ENCODE data around the gene ZSCAN22. TPM values are rescaled to one million over a fixed set of nuclear protein-coding genes. Genes with fewer than 3 reads are reported as not detected.

ZSCAN22 gene
- total and polyA plus RNA-seq, 2 of the 13 experiments (the other 11 are each of a cell fraction or from before 2014, with no cell fraction given), result 2.5 to 3.5 TPM

DNA sequence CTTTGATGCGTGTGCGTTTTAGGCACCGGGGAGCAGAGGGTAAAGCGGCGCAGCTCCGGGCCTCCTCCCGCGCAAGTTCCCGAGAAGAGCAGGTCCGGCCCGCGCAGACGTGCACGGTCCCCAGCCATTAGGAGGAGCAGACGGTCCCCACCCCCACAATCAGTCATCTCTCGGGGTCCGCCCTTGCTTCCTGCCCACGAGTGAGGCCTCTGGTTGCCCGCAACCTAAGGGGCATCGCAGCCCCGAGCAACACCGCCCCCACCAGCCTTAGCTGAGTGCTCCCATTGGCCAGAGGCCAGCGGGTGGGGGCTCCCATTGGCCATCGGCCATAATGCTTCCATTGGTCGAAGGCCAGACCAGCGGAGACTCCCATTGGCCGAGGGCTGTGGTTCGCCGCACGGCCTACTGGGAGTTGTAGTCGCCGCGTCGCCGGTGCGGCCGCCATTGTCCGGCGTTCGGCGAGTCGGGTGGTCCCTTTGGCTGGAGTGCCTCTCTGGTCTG lies 48.2 kb upstream of the ZSCAN22 start, which contains the start of gene ZNF8 (continued):
- TF ChIP-seq, protein P1, sequence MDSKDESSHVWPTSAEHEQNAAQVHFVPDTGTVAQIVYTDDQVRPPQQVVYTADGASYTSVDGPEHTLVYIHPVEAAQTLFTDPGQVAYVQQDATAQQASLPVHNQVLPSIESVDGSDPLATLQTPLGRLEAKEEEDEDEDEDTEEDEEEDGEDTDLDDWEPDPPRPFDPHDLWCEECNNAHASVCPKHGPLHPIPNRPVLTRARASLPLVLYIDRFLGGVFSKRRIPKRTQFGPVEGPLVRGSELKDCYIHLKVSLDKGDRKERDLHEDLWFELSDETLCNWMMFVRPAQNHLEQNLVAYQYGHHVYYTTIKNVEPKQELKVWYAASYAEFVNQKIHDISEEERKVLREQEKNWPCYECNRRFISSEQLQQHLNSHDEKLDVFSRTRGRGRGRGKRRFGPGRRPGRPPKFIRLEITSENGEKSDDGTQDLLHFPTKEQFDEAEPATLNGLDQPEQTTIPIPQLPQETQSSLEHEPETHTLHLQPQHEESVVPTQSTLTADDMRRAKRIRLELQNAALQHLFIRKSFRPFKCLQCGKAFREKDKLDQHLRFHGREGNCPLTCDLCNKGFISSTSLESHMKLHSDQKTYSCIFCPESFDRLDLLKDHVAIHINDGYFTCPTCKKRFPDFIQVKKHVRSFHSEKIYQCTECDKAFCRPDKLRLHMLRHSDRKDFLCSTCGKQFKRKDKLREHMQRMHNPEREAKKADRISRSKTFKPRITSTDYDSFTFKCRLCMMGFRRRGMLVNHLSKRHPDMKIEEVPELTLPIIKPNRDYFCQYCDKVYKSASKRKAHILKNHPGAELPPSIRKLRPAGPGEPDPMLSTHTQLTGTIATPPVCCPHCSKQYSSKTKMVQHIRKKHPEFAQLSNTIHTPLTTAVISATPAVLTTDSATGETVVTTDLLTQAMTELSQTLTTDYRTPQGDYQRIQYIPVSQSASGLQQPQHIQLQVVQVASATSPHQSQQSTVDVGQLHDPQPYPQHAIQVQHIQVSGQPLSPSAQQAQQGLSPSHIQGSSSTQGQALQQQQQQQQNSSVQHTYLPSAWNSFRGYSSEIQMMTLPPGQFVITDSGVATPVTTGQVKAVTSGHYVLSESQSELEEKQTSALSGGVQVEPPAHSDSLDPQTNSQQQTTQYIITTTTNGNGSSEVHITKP (CRISPR knock-in tag; IDR thresholded peaks at IDR 0.05; ENCODE audit: low read depth), result no peak
- TF ChIP-seq ERF (CRISPR knock-in tag; IDR thresholded peaks at IDR 0.05) (no peak), SKI (IDR thresholded peaks at IDR 0.05; ENCODE audit: partially characterized antibody) (peak; percentile 16), NFIB (CRISPR knock-in tag; IDR thresholded peaks at IDR 0.05; ENCODE audit: borderline replicate concordance) (no peak), RFXANK (CRISPR knock-in tag; IDR thresholded peaks at IDR 0.05) (peak; percentile 65; the same call in 1 of the 2 replicates), ZNF468 (CRISPR knock-in tag; IDR thresholded peaks at IDR 0.05) (no peak), NFE2L2 (IDR thresholded peaks at IDR 0.05; ENCODE audit: low read length) (no peak), MTF2 (CRISPR knock-in tag; IDR thresholded peaks at IDR 0.05; ENCODE audit: borderline replicate concordance) (no peak), ZNF788 (CRISPR knock-in tag; IDR thresholded peaks at IDR 0.05; ENCODE audit: borderline replicate concordance) (peak; percentile 73; the same call in 1 of the 2 replicates), MEIS1 (CRISPR knock-in tag; IDR thresholded peaks at IDR 0.05; ENCODE audit: borderline replicate concordance) (no peak; the same call in 1 of the 2 replicates), ZNF572 (CRISPR knock-in tag; IDR thresholded peaks at IDR 0.05) (0 out of 2 replicates have a peak, but pooled peaks have one; percentile 45), CENPX (CRISPR knock-in tag; IDR thresholded peaks at IDR 0.05) (no peak), ZNF10 (CRISPR knock-in tag; IDR thresholded peaks at IDR 0.05; ENCODE audit: borderline replicate concordance, low read depth) (no peak)
- TF ChIP-seq, protein P2, sequence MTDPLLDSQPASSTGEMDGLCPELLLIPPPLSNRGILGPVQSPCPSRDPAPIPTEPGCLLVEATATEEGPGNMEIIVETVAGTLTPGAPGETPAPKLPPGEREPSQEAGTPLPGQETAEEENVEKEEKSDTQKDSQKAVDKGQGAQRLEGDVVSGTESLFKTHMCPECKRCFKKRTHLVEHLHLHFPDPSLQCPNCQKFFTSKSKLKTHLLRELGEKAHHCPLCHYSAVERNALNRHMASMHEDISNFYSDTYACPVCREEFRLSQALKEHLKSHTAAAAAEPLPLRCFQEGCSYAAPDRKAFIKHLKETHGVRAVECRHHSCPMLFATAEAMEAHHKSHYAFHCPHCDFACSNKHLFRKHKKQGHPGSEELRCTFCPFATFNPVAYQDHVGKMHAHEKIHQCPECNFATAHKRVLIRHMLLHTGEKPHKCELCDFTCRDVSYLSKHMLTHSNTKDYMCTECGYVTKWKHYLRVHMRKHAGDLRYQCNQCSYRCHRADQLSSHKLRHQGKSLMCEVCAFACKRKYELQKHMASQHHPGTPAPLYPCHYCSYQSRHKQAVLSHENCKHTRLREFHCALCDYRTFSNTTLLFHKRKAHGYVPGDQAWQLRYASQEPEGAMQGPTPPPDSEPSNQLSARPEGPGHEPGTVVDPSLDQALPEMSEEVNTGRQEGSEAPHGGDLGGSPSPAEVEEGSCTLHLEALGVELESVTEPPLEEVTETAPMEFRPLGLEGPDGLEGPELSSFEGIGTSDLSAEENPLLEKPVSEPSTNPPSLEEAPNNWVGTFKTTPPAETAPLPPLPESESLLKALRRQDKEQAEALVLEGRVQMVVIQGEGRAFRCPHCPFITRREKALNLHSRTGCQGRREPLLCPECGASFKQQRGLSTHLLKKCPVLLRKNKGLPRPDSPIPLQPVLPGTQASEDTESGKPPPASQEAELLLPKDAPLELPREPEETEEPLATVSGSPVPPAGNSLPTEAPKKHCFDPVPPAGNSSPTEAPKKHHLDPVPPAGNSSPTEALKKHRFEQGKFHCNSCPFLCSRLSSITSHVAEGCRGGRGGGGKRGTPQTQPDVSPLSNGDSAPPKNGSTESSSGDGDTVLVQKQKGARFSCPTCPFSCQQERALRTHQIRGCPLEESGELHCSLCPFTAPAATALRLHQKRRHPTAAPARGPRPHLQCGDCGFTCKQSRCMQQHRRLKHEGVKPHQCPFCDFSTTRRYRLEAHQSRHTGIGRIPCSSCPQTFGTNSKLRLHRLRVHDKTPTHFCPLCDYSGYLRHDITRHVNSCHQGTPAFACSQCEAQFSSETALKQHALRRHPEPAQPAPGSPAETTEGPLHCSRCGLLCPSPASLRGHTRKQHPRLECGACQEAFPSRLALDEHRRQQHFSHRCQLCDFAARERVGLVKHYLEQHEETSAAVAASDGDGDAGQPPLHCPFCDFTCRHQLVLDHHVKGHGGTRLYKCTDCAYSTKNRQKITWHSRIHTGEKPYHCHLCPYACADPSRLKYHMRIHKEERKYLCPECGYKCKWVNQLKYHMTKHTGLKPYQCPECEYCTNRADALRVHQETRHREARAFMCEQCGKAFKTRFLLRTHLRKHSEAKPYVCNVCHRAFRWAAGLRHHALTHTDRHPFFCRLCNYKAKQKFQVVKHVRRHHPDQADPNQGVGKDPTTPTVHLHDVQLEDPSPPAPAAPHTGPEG (CRISPR knock-in tag; IDR thresholded peaks at IDR 0.05), result no peak
- TF ChIP-seq, protein P3, sequence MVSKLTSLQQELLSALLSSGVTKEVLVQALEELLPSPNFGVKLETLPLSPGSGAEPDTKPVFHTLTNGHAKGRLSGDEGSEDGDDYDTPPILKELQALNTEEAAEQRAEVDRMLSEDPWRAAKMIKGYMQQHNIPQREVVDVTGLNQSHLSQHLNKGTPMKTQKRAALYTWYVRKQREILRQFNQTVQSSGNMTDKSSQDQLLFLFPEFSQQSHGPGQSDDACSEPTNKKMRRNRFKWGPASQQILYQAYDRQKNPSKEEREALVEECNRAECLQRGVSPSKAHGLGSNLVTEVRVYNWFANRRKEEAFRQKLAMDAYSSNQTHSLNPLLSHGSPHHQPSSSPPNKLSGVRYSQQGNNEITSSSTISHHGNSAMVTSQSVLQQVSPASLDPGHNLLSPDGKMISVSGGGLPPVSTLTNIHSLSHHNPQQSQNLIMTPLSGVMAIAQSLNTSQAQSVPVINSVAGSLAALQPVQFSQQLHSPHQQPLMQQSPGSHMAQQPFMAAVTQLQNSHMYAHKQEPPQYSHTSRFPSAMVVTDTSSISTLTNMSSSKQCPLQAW (CRISPR knock-in tag; IDR thresholded peaks at IDR 0.05), result peak; percentile 78; the same call in 1 of the 2 replicates
- TF ChIP-seq, protein P4, sequence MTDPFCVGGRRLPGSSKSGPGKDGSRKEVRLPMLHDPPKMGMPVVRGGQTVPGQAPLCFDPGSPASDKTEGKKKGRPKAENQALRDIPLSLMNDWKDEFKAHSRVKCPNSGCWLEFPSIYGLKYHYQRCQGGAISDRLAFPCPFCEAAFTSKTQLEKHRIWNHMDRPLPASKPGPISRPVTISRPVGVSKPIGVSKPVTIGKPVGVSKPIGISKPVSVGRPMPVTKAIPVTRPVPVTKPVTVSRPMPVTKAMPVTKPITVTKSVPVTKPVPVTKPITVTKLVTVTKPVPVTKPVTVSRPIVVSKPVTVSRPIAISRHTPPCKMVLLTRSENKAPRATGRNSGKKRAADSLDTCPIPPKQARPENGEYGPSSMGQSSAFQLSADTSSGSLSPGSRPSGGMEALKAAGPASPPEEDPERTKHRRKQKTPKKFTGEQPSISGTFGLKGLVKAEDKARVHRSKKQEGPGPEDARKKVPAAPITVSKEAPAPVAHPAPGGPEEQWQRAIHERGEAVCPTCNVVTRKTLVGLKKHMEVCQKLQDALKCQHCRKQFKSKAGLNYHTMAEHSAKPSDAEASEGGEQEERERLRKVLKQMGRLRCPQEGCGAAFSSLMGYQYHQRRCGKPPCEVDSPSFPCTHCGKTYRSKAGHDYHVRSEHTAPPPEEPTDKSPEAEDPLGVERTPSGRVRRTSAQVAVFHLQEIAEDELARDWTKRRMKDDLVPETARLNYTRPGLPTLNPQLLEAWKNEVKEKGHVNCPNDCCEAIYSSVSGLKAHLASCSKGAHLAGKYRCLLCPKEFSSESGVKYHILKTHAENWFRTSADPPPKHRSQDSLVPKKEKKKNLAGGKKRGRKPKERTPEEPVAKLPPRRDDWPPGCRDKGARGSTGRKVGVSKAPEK (CRISPR knock-in tag; IDR thresholded peaks at IDR 0.05; ENCODE audit: borderline replicate concordance), result no peak
